ENCODE data around the gene CDK14.

DNA sequence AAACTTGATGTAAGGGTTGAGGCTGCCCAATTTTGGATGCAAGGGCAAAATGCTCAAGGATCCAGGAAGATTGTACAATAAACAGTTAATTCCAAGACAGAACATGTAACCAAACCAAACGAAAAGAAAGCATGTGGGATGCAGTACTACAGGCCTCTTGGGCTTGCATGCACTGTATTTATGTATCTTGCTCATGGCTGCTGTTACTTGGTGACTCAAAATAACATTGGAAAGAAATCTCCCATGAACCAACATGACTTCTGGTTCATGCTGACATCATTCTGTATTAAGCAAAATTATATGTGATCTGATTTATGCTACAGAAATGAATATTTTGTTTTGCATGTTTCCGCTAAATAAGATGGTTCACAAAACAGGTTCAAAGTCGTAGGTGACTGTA, 602.2 kb downstream of the CDK14 start:
- TF ChIP-seq CTCF (IDR thresholded peaks at IDR 0.05), result no peak
- no peak for TF ChIP-seq POLR2A (IDR thresholded peaks at IDR 0.05)
- TF ChIP-seq POLR2AphosphoS5 (IDR thresholded peaks at IDR 0.05), result no peak
- TF ChIP-seq EP300 (IDR thresholded peaks at IDR 0.05), result no peak

Measured in upper lobe of left lung (tissue), 4 donors.